Stimulated activated CD8-positive, alpha-beta memory T cell treated with anti-CD3 and anti-CD28 coated beads, Interleukin-12 subunit alpha, Interleukin-12 subunit beta, amount 100 ng/mL, for 4 hours (primary cell): ENCODE data around the gene NRXN3.

ENCODE experiments used
- DNase-seq: peaks from one replicate; pipeline ENCODE4 v3.0.0-alpha.2; 2020; ENCODE audit warnings: low read depth

The NRXN3 gene

DNA sequence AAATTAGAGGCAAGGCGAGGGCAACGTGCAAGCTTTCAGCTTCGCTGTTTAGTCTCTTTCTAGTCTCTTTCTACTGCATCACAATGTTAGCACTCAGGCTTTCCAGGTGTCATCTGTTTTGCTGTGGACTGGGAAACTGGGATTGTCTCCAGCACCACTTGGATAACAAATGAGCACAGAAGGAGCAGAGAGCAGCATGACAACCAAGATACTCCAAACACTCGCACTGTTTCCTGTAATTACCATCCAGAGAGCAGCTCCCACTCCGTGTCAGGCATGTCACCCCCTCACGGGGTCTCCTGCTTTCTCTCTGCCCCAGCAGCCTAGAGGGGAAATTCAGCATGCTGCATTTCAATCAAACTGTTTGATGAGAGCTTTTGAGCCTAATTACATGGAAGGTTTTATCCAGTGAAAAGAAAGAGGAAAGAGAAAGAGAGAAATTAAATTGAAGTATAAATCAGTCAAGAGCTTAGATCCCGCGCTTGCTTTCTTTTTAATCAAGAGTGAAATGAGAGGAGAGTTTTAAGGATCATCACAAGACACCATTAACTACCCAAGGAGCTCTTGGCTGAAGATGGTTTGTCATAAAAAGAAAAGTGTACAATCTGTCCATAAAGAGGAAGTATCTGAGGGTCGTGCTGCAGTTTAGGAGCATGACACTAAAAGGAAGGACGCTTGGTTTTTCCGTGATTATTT, 1123.5 kb downstream of the NRXN3 start:
- no peak for DNase-seq

DNA sequence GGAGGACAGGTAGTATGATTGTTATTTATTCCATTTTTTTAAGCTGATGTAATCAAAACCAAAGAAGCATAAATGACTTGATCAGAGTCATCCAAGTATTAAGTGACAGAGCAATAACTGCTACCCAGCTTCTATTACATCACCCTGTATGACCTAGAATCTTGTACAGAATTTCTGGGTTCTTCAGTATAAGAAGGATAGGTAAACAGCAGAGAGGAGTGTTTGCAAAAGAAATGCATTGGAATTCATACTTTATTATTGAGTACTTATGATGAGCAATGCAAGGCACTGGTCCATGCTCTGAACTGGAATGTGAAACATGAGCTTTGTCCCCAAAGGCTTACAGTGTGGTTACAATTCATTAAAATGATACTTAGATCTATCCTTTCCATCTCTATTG, 1124.3 kb downstream of the NRXN3 start:
- DNase-seq: no peak

DNA sequence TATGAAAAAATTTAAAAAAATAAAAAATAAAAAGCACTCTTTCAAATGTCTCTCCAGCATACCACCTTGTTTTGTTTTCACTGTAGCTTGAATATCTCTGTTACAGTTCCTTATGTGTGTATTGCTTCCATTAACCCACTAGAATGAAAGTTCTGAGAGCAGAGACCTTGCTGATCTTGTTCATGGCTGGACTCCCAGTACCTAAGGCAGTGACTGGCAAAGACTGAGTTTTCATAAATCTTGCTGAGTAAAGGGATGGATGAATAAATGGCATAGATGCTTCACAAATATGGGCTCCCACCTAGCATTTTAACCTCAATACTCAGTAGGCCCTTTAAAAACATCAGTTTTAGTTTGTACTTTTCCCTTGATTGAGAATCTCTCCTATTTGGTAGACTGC, 1125.2 kb downstream of the NRXN3 start:
- DNase-seq: no peak

DNA sequence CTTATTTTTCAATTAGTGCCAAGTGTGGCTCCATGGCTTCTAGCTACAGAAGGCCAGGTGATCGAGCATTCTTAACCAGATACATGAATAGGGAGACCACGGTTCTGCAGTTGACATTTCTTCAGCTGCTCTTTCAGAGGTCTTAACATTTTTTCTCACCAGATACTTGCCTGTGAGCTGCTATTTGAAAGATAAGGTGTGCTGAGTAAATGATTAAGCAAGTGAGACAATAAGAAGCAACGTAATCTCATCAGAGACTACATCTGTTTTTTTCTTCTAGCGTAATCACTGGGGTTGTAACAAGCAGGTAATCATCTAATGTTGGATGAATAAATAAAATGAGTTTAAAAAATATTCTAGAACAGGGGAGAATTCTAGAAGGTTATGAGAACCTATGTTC, 1128.2 kb downstream of the NRXN3 start:
- DNase-seq: no peak

DNA sequence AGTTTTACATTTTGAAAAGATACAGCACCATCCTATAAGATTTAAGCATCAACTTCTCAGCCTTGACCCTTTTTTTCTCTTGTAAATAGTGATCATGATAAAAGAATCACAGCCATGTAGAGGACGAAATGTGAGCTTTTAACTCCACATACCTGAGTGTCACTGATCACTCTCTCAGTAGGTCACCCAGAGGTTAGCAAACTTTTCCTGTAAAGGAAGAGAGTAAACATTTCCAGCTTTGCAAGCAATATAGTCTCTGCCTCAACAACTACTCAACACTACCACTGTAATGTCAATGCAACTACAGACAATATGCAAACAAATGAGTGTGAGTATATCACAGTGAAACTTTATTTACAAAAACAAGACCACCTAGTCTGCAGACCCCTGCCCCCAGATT, 1129.0 kb downstream of the NRXN3 start:
- no peak for DNase-seq

DNA sequence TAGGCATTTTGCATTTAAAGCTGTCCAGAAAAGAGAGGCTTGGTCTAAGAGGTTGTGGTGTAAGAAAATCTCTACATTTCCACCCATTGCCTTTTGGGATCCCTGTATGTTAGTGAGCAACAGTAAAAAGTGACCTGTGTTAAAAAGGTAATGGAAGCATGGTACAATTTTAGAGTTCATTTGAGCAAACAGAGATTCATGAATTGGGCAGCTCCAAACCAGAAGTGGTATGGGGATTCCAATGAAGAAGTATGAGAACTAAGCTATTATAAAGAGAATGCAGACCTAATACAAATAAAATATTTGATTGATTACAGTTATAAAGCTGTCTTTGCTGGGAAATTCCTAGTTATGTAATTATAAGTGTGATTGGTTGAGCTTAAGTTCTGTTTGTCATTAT, 1134.1 kb downstream of the NRXN3 start:
- DNase-seq: no peak

DNA sequence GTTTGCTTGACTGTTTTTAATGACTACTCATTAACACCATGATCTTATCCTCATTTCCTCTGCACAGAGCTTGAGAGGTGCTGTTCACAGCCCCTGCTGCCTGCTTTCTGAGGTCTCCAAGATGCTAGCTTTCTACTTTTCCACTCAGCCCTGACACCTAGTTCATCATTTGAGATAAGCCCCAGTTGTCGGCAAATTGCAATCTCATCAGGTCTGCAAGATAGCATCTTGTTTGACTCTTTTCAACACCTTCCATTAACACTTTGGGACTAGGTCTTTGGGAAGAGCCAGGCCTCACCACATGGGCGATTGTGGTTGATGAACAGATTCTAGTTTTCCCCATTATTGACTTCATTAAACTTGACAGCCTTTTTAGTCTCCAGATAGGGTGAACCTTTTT, 1136.4 kb downstream of the NRXN3 start:
- DNase-seq: no peak

DNA sequence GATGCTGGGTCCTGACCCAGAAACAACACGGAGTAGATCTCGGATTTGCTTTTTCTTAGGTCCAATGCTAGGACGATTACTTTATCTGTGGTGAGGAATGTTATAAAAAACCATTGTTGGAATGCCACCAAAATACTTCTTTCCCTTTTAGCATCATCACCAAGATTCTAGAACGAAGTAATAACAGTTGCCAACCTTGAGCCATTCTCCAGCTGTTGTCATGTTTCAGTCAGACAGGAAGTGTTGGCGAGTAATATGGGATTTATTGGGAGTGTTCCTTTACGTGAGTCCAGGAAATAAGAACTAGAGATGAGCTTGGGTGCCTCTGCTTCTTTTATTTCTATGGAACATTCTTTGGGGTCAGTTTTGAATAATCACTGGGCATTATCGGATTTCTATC, 1148.2 kb downstream of the NRXN3 start:
- no peak for DNase-seq

DNA sequence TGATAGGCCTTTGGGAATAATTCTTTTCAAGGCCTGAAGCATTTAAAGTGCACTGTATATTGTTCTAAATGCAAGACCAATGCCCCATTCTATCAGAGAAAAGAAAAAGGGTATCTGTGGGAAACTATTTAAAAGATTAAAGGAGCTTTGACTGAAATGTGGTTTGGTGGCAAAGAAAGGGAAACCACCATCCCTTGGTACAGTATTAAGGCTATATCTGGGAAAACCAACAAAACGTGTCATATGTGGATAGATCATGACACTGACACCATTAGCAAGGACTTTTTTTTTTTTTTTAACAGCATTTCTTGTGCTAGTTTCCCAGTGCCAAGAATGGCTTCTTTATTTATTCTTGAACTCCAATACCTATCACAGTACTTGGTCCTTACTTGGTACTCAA, 1150.4 kb downstream of the NRXN3 start:
- DNase-seq: no peak

DNA sequence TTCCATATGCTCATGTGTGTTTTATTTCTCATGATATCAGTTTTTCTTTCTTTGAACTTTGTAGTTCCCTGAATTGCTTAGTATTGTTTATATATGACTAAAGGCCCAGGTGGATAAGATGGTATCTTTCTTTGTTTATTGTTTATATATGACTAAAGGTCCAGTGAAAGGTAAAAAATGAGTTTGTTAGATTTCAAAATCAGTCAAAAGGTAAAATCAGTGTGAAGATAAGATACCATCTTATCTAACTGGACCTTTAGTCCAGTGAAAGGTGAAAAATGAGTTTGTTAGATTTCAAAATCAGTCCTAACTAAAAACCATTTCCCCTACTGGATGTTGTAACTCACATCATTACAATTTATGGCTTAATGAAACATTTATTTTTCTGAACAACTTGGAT, 1150.9 kb downstream of the NRXN3 start:
- DNase-seq: no peak

DNA sequence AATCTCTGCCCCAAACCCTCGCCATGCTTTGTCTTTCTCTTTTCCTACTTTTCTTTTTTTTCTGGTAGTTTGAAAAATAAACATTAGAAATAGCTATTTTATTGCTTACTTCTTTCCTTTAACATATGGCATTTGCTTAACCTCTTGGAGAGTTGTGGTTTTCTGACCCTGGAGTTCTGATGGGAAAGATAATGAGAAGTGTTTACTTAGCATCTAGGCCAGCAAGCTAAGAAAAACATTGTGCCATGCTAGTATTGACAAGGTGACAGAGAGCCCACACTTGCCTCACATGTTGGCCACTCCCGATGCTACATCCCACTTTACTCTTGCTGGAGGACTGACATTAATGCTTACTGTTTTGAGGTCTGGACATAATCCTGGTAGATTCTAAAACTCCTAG, 1154.9 kb downstream of the NRXN3 start:
- DNase-seq: no peak

DNA sequence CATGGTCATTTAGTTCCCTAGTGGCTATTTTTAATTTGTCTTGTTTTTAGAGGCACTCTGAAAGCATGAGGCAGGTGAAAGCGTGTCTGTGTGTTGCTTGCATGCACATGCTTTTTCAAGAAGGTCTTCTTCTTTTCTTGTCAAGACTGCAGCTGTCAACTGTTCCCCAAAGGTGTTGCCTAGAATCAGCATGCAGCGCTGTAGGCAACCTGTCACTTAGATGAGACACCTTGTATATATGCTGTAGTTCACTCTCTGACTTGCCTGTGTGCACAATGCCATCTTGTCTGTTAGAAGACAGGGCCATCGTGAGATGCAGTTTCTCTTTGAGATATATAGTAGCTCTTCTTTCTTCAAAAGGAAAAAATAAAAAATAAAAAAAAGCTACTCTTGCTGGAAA, 1155.4 kb downstream of the NRXN3 start:
- DNase-seq: no peak

DNA sequence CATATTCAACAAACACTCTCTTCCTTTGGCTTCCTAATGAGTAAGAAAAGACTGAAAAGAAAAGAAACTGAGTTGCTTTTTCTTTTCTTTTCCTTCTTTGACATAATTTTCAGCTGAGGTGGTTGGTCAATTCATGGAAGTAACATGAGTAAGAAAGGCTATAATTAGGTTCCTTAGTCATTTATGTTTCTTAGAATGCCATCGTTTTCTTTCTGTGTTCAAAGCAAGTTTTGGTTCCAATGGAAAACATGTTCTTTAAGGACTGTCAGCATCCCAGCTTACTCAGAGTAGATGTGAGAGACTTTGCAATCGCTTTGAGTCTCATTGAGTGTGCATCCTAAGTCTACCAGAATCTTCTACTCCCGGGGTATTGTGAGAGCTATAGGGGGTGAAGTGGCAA, 1158.7 kb downstream of the NRXN3 start:
- DNase-seq: no peak

DNA sequence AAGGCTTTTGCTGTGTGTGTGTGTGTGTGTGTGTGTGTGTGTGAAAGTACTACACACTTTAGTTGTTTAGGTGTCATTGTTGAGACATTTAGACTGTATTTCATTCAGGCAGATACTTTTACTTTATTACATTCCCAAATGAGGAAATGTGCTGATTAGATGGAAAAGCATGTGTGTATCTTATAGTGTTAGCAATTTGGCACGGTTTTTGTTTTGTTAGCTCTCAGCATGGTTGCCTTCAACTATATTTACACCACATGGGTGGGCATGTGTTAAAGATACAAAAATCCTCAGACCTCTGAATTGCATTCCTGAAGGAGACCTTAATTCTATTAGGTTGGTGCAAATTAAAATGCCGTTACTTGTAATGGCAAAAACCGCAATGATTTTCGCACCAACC, 1161.7 kb downstream of the NRXN3 start:
- no peak for DNase-seq

DNA sequence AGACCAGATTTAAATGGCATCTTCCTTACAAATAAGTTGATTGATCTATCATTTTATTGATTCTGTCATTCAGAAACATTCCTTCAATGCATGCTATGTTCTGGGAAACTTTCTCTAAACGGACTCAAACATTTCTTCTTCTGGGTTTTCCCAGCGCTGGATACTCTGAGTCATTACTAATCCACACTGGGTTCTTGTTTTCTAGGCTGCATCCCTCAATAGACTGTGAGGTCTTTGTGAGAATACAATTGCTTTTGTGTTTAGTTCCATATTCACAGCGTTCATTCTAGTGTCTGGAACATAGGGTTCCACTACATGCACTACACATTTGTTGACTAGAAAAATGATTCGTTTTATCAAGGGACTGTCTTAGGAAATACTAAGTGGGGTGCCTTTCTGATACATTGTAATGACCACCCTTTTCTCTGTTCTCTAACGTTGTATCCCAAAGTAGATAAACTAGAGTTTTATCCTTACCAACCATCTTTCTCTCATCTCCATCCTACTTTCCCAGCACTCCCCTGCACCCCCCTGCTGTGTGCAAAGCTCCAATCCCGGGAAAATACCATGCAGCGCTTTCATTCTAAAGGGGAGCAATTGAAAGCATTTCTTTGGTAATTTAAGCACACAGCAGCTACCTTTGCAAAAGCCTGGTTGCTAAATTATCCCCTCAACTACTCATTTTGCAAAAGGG, 1162.5 kb downstream of the NRXN3 start:
- no peak for DNase-seq

DNA sequence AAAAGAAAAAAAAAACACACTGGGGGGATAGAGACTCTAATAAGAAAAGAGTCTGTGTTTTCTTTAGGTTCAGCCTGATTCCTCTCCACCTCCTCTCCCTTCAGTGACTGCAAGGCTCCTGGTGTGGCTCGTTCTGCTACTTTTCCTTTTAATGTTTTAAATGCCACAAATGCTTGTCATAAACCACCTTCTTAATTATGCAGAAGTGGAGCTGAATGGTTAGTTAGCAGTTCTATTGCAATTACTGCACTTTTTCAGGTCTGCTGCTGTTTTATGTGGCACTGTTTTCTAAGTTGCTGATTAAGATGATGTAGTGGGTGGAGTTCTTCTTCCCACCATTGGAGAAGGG, 1163.0 kb downstream of the NRXN3 start:
- no peak for DNase-seq

DNA sequence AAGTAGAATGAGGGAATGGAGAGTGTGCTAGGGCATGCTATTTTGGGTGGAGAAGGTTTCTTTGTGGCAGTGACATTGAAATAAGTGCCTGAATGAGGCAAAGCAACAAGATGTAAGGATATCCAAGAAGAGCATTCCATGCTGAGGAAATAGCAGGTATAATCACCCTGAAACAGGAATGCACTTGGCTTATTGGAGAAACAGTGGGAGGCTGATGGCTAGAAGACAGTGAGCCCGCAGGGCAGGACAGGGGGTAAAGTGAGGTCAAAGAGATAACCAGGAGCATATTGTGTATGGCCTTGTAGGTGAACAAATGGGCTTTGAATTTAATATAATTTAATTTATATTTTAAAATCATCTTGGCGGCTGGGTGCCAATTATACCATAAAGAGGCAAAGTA, 1164.1 kb downstream of the NRXN3 start:
- DNase-seq: no peak

DNA sequence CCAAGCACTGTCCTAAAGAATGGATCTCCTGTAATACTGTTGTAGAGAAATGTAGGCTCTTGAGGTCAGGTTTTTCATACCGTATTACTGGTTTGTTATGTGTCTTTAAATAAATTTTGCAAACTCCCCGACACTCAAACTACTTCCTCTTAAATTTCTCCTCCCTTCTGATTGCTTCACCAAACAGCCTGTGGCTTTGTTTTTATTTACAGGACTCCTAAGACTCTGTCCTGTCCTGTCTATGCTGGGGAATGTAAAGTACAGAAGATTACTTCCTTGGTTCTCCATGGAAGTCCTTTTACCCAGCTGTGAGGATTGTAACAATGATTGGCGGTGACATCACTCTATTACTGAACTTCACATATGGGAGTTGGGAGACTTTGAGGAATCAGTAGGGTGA, 1167.6 kb downstream of the NRXN3 start:
- no peak for DNase-seq

DNA sequence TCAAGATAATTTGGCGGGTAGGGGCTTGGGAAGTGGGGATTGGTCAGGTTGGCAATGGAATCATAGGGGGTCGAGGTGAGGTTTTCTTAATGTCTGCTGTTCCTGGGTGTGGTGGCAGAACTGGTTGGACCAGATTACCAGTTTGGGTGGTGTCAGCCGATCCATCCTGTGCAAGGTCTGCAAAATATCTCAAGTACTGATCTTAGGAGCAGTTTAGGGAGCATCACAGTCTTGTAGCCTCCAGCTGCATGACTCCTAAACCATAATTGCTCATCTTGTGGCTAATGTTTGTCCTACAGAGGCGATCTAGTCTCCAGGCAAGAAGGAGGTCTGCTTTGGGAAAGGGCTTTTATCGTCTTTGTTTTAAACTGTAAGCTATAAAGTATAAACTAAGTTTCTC, 1172.8 kb downstream of the NRXN3 start:
- no peak for DNase-seq

DNA sequence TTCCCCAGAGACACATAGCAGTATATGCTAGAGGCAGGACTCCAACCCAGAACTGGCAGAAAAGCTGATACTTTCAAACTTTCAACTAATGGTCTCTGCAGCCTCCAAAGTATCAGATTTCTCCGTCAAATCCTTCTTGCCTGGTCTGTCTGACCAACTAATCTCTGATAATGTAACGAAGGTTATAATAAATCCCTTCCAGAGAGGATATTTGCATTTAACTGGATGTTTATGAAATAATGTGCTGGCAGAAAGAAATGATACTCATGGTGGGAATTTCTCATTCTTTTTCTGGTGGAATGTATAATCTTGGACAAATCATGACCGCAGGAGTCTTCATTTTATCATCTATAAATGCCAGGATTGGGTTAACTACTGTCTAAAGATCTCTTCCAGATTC, 1180.8 kb downstream of the NRXN3 start:
- no peak for DNase-seq

DNA sequence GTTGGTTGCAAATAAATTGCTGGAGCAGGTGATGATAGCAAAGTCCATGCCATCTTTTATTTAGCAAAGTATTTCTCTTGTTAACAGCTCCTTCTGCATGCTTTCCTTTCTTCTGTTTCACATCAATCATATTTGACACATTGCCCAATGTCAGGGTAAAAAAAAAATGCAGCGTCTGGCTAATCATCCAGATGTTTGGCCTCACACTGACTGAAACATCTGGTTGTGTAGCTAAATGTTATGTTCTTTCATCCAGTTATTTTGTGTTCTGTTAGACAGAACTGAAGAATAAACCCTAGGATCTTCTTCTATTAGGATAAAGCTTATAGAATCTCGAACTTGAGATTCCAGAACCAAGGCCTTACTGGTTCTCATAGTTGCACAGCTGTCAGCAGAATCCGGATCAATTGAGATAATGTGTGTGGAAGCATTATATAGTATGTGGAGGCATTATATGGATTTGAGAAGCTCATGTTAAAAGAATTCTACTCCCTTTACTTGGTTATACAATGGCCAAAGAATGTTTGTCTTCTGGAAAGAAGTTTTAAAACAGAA, 1182.0 kb downstream of the NRXN3 start:
- no peak for DNase-seq

DNA sequence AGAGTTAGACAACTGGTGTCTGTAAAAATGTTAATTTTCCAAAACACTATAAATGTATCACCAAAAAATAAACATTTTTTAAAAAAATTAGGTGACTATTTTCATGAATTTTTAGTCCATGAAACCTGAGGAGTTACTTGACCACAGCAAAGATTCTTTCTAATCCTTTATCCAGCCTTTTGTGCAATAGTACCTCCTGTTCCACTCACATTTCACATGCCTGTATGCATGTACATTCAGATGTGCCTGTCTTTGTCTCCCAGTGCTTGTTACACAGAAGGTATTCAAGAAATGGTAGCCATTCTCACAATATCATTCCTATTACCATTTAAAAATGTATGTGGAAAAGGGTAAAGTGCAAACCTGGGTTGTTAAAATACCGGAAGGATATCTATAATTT, 1184.2 kb downstream of the NRXN3 start:
- no peak for DNase-seq

DNA sequence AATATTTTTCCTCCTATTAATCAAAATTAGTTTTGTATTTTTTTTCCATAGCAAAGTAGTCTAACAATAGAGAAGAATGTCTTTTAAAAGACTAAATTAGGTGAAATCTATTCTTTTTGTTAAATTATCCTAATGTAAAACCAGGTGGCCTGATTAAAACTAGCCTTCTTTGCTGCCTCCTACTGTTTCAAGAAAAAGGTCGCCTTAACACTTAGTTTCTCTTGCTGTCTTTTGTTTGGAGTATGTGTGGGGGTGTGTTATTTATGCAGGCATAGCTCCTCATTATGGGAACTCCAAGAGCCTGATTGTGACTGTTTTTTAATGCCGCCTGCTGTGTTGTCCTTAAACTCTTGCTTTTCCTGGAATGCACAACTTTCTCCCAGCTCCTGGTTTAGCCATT, 1185.9 kb downstream of the NRXN3 start:
- DNase-seq: no peak

DNA sequence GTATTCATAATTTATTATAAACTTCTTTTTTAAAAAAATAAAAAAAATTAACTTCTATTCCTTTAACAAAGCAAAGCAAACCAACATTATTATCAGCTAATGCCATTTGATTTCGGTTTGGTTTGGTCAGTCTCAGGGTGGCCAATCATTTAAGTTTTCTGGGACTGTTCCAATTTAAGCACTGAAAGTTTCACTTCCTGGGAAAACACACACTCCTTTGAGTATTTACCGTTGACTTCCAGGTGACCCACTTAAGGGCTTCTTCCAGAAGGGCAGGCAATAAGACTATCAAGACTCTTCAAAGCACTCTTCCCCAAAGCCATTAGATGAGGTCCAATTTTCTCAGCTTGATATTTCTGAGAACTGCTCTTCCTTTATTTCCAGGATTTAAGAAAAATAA, 1187.1 kb downstream of the NRXN3 start:
- no peak for DNase-seq
